ENCODE results near the gene RNF220.

The RNF220 gene

GRCh38 chr1:44436401-44437106, 31.5 kb downstream of the RNF220 start:
- DNase-seq = no peak

GRCh38 chr1:44437107-44437716, 32.2 kb downstream of the RNF220 start:
- no peak for DNase-seq

- no peak for DNase-seq
Measured at GRCh38 chr1:44442791-44443190, 37.7 kb downstream of the RNF220 start.

- DNase-seq = no peak
Measured at GRCh38 chr1:44447051-44447810, 42.2 kb downstream of the RNF220 start.

- no peak for DNase-seq
Measured at GRCh38 chr1:44453798-44454349, 48.8 kb downstream of the RNF220 start.

GRCh38 chr1:44454704-44455103, 49.6 kb downstream of the RNF220 start:
- no peak for DNase-seq

- DNase-seq = peak in 1 of 2 donors; percentile 26
Measured at GRCh38 chr1:44460107-44460882, 55.2 kb downstream of the RNF220 start.

- no peak for DNase-seq
Measured at GRCh38 chr1:44464361-44464760, 59.3 kb downstream of the RNF220 start.

- no peak for DNase-seq
Measured at GRCh38 chr1:44467566-44467965, 62.5 kb downstream of the RNF220 start.

GRCh38 chr1:44471911-44472453, 66.9 kb downstream of the RNF220 start:
- no peak for DNase-seq

GRCh38 chr1:44472620-44473525, 67.8 kb downstream of the RNF220 start:
- DNase-seq = no peak

GRCh38 chr1:44476891-44477290, 71.8 kb downstream of the RNF220 start:
- DNase-seq = no peak

GRCh38 chr1:44481701-44482100, 76.6 kb downstream of the RNF220 start:
- DNase-seq = no peak

- DNase-seq = no peak
Measured at GRCh38 chr1:44483089-44483874, 78.2 kb downstream of the RNF220 start.

- DNase-seq = no peak
Measured at GRCh38 chr1:44484155-44484688, 79.2 kb downstream of the RNF220 start.

GRCh38 chr1:44485229-44485933, 80.3 kb downstream of the RNF220 start:
- peak; percentile 3 to 52 for DNase-seq

- DNase-seq = no peak
Measured at GRCh38 chr1:44485934-44486460, 80.9 kb downstream of the RNF220 start.

GRCh38 chr1:44489481-44489880, 84.4 kb downstream of the RNF220 start:
- DNase-seq = no peak

GRCh38 chr1:44496541-44497171, 91.6 kb downstream of the RNF220 start:
- DNase-seq = no peak
